ENCODE measurements around the gene ITGA1. TPM values are rescaled to one million over a fixed set of nuclear protein-coding genes. Genes with fewer than 3 reads are reported as not detected.

The ITGA1 gene
- total and polyA plus RNA-seq, 2 of the 13 experiments (the other 11 are each of a cell fraction or from before 2014, with no cell fraction given): 23.1 to 28.6 TPM

DNA sequence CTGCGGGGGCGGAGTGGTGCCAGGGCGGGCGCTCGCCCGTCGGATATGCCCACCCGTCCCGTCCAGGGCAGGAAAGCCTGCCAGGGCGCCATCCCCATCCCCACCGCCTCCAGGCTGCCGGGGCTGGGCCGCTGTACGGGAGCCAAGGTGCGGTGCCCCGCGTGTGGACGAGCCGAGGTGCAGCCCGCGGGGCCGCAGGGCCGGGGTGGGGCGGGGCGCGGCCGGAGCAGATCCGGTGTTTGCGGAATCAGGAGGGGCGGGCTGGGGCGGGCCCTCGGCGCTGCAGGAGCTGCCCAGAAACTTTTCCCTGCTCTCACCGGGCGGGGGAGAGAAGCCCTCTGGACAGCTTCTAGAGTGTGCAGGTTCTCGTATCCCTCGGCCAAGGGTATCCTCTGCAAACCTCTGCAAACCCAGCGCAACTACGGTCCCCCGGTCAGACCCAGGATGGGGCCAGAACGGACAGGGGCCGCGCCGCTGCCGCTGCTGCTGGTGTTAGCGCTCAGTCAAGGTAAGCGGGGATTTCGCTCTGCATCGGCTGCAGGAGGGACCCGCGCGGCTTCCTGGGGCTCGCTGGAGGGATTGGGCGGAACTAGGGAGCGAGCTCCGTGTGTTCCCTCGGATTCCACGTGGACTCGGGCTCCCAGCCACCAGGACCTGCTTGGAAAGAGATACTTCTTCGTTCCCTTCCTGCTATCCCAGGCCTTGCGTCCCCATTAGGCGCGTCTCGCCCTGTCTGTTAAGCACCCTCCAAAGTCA is 201.5 kb downstream of the ITGA1 start, which contains the start of gene ITGA2 (continued):
- TF ChIP-seq, protein P1, sequence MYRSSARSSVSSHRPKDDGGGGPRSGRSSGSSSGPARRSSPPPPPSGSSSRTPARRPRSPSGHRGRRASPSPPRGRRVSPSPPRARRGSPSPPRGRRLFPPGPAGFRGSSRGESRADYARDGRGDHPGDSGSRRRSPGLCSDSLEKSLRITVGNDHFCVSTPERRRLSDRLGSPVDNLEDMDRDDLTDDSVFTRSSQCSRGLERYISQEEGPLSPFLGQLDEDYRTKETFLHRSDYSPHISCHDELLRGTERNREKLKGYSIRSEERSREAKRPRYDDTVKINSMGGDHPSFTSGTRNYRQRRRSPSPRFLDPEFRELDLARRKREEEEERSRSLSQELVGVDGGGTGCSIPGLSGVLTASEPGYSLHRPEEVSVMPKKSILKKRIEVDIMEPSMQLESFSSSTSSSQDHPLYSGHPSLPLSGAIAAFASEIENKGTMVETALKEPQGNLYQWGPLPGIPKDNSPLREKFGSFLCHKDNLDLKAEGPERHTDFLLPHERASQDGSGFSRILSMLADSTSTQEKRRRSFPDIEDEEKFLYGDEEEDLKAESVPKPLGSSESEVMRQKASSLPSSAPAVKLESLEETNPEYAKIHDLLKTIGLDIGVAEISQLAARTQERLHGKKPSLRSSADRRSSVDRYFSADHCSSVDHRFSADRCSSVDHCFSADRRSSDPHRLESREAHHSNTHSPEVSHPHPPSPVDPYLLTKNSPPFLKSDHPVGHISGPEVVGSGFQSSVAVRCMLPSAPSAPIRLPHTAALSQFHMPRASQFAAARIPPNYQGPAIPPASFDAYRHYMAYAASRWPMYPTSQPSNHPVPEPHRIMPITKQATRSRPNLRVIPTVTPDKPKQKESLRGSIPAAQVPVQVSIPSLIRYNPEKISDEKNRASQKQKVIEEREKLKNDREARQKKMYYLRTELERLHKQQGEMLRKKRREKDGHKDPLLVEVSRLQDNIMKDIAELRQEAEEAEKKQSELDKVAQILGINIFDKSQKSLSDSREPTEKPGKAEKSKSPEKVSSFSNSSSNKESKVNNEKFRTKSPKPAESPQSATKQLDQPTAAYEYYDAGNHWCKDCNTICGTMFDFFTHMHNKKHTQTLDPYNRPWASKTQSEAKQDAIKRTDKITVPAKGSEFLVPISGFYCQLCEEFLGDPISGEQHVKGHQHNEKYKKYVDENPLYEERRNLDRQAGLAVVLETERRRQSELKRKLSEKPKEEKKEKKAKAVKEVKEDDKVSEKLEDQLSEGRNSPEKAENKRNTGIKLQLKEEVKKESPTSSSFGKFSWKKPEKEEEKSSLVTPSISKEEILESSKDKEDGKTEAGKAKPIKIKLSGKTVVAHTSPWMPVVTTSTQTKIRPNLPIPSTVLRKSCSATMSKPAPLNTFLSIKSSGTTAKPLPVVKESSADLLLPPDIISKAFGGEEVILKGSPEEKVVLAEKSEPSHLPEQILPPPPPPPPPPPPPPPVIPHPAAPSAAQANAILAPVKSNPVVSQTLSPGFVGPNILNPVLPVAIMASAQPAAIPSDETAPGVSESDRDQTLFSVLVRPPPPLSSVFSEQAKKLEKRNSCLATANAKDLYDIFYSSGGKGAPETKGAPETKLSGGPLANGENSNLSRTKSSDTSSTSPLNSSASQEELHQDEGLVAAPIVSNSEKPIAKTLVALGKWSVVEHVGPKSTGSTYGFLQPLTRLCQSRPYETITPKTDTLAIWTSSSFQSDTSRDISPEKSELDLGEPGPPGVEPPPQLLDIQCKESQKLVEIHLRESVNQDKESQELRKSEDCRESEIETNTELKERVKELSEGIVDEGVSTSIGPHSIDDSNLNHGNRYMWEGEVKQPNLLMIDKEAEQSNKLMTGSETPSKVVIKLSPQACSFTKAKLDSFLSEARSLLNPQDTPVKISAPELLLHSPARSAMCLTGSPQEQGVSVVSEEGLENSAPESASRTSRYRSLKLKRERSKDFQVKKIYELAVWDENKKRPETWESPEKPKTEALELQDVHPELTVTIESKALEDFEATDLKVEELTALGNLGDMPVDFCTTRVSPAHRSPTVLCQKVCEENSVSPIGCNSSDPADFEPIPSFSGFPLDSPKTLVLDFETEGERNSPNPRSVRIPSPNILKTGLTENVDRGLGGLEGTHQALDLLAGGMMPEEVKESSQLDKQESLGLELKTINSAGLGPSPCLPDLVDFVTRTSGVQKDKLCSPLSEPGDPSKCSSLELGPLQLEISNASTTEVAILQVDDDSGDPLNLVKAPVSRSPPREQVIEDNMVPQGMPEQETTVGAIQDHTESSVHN (CRISPR knock-in tag; IDR thresholded peaks at IDR 0.05): no peak
- TF ChIP-seq TEAD3 (CRISPR knock-in tag; optimal IDR thresholded peaks at IDR 0.05; ENCODE audit: borderline replicate concordance): no peak
- TF ChIP-seq ZNF260 (CRISPR knock-in tag; IDR thresholded peaks at IDR 0.05; ENCODE audit: borderline replicate concordance, low read depth): no peak
- TF ChIP-seq, protein P2, sequence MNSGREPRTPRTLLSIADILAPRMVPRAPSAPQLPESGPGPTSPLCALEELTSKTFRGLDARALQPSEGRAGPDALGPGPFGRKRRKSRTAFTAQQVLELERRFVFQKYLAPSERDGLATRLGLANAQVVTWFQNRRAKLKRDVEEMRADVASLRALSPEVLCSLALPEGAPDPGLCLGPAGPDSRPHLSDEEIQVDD (CRISPR knock-in tag; IDR thresholded peaks at IDR 0.05; ENCODE audit: borderline replicate concordance): no peak
- TF ChIP-seq ZNF20 (CRISPR knock-in tag; IDR thresholded peaks at IDR 0.05): no peak
- no peak for TF ChIP-seq SSRP1 (CRISPR knock-in tag; IDR thresholded peaks at IDR 0.05)
- TF ChIP-seq, protein P3, sequence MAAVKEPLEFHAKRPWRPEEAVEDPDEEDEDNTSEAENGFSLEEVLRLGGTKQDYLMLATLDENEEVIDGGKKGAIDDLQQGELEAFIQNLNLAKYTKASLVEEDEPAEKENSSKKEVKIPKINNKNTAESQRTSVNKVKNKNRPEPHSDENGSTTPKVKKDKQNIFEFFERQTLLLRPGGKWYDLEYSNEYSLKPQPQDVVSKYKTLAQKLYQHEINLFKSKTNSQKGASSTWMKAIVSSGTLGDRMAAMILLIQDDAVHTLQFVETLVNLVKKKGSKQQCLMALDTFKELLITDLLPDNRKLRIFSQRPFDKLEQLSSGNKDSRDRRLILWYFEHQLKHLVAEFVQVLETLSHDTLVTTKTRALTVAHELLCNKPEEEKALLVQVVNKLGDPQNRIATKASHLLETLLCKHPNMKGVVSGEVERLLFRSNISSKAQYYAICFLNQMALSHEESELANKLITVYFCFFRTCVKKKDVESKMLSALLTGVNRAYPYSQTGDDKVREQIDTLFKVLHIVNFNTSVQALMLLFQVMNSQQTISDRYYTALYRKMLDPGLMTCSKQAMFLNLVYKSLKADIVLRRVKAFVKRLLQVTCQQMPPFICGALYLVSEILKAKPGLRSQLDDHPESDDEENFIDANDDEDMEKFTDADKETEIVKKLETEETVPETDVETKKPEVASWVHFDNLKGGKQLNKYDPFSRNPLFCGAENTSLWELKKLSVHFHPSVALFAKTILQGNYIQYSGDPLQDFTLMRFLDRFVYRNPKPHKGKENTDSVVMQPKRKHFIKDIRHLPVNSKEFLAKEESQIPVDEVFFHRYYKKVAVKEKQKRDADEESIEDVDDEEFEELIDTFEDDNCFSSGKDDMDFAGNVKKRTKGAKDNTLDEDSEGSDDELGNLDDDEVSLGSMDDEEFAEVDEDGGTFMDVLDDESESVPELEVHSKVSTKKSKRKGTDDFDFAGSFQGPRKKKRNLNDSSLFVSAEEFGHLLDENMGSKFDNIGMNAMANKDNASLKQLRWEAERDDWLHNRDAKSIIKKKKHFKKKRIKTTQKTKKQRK (IDR thresholded peaks at IDR 0.05; ENCODE audit: low read length): no peak
- TF ChIP-seq, protein P4, sequence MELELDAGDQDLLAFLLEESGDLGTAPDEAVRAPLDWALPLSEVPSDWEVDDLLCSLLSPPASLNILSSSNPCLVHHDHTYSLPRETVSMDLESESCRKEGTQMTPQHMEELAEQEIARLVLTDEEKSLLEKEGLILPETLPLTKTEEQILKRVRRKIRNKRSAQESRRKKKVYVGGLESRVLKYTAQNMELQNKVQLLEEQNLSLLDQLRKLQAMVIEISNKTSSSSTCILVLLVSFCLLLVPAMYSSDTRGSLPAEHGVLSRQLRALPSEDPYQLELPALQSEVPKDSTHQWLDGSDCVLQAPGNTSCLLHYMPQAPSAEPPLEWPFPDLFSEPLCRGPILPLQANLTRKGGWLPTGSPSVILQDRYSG (CRISPR knock-in tag; IDR thresholded peaks at IDR 0.05): no peak
- no peak for TF ChIP-seq ATF1 (CRISPR knock-in tag; IDR thresholded peaks at IDR 0.05)
- TF ChIP-seq SIX4 (CRISPR knock-in tag; IDR thresholded peaks at IDR 0.05): 0 out of 2 replicates have a peak, but pooled peaks have one; percentile 7
- no peak for TF ChIP-seq ZNF747 (CRISPR knock-in tag; IDR thresholded peaks at IDR 0.05; ENCODE audit: borderline replicate concordance)
- TF ChIP-seq, protein P5, sequence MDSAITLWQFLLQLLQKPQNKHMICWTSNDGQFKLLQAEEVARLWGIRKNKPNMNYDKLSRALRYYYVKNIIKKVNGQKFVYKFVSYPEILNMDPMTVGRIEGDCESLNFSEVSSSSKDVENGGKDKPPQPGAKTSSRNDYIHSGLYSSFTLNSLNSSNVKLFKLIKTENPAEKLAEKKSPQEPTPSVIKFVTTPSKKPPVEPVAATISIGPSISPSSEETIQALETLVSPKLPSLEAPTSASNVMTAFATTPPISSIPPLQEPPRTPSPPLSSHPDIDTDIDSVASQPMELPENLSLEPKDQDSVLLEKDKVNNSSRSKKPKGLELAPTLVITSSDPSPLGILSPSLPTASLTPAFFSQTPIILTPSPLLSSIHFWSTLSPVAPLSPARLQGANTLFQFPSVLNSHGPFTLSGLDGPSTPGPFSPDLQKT (CRISPR knock-in tag; IDR thresholded peaks at IDR 0.05; ENCODE audit: borderline replicate concordance): no peak
- TF ChIP-seq ZNF3 (CRISPR knock-in tag; IDR thresholded peaks at IDR 0.05): no peak

Measured in HepG2 (cell line).